OCI-LY1 (cell line): ENCODE measurements around the gene SMYD3.

Experiments used
- H2AFZ ChIP-seq: fragments of 200-600 bp; sonication (generic), shearing (Covaris generic); 2 replicates; pipeline ENCODE4 v1.6.0; 2014; ENCODE audit warnings: antibody characterized with exemption, mild to moderate bottlenecking, low read length
- H3F3A ChIP-seq: fragments of 200-600 bp; sonication (generic), shearing (Covaris generic); 2 replicates; pipeline ENCODE4 v1.6.0; 2014; ENCODE audit warnings: mild to moderate bottlenecking, antibody characterized with exemption, low read length, moderate library complexity; ENCODE audit not compliant: insufficient read depth
- H3K27ac ChIP-seq: fragments of 200-600 bp; sonication (generic); 2 replicates; pipeline ENCODE4 v1.5.1; 2014; ENCODE audit warnings: low read length, mixed run types, mild to moderate bottlenecking, low read depth; ENCODE audit not compliant: poor library complexity, severe bottlenecking
- H3K27me3 ChIP-seq: fragments of 200-600 bp; sonication (generic); 2 replicates; pipeline ENCODE4 v1.6.0; 2014; ENCODE audit warnings: antibody characterized with exemption, mild to moderate bottlenecking, low read length, moderate library complexity; ENCODE audit not compliant: insufficient read depth
- H3K36me3 ChIP-seq: fragments of 200-600 bp; sonication (generic); 2 replicates; pipeline ENCODE4 v1.6.1; 2014; ENCODE audit warnings: mild to moderate bottlenecking, antibody characterized with exemption, low read length, moderate library complexity, mixed read lengths; ENCODE audit not compliant: insufficient read depth
- H3K4me1 ChIP-seq: fragments of 200-600 bp; sonication (generic); 2 replicates; pipeline ENCODE4 v1.5.1; 2014; ENCODE audit warnings: mild to moderate bottlenecking, low read length, moderate library complexity; ENCODE audit not compliant: insufficient read depth, severe bottlenecking
- H3K4me2 ChIP-seq: fragments of 200-600 bp; sonication (generic), shearing (Covaris generic); 2 replicates; pipeline ENCODE4 v1.6.1; 2014; ENCODE audit warnings: low read length
- H3K4me3 ChIP-seq: fragments of 200-600 bp; sonication (generic); 2 replicates; pipeline ENCODE4 v1.5.1; 2014; ENCODE audit warnings: low read length, low read depth, mild to moderate bottlenecking, mixed read lengths; ENCODE audit not compliant: poor library complexity, severe bottlenecking
- H3K79me2 ChIP-seq: fragments of 200-600 bp; shearing (Covaris generic); 2 replicates; pipeline ENCODE4 v1.6.1; 2016; ENCODE audit warnings: mixed run types, low read length, mixed read lengths; ENCODE audit not compliant: insufficient read depth
- H3K9ac ChIP-seq: fragments of 200-600 bp; sonication (generic), shearing (Covaris generic); 2 replicates; pipeline ENCODE4 v1.6.1; 2014; ENCODE audit warnings: mild to moderate bottlenecking, low read length, mixed read lengths
- H3K9me2 ChIP-seq: fragments of 200-600 bp; sonication (generic), shearing (Covaris generic); 2 replicates; pipeline ENCODE4 v1.6.1; 2014; ENCODE audit warnings: low read depth, mild to moderate bottlenecking, low read length, mixed read lengths
- H3K9me3 ChIP-seq: fragments of 200-600 bp; shearing (Covaris generic); 2 replicates; pipeline ENCODE4 v1.6.1; 2014; ENCODE audit warnings: low read length, mixed read lengths
- H4K20me1 ChIP-seq: fragments of 200-600 bp; sonication (generic), shearing (Covaris generic); 2 replicates; pipeline ENCODE4 v1.6.0; 2016; ENCODE audit warnings: mild to moderate bottlenecking, low read length; ENCODE audit not compliant: insufficient read depth
- CTCF ChIP-seq: fragments of 200-600 bp; sonication (generic), shearing (Covaris generic); IDR thresholded peaks from 2 replicates; pipeline ENCODE4 v1.5.1; 2017; ENCODE audit warnings: mild to moderate bottlenecking, antibody characterized with exemption, low read length, moderate library complexity, mixed read lengths
- EZH2 ChIP-seq: fragments of 200-600 bp; sonication (generic), shearing (Covaris generic); IDR thresholded peaks from 2 replicates; pipeline ENCODE4 v1.8.0; 2017; ENCODE audit warnings: borderline replicate concordance, mixed run types, mild to moderate bottlenecking, antibody characterized with exemption, low read length, moderate library complexity, mixed read lengths

SMYD3 gene

GRCh38 chr1:246512635-246513034 is 5.6 kb upstream of the SMYD3 start:
- Histone ChIP-seq H3K36me3 (no peaks in the 10 kb centered on the region), H3K4me1 (peaks cover 3% of the 10 kb centered on the region), H3K4me3 (no peak overlapping the region), H3K4me2 (no peak overlapping the region), H2AFZ (no peak overlapping the region), H3K9me2 (no peaks in the 10 kb centered on the region), H3K9me3 (peaks cover 18% of the 10 kb centered on the region), H3K9ac (no peak overlapping the region), H3K27ac (no peak overlapping the region), H4K20me1 (no peaks in the 10 kb centered on the region), H3F3A (no peaks in the 10 kb centered on the region), H3K79me2 (no peaks in the 10 kb centered on the region), H3K27me3 (no peaks in the 10 kb centered on the region)
- TF ChIP-seq EZH2: no peak
- no peak for TF ChIP-seq CTCF

GRCh38 chr1:246512230-246512629 is 5.2 kb upstream of the SMYD3 start:
- Histone ChIP-seq H4K20me1 (no peaks in the 10 kb centered on the region), H3K9me3 (peaks cover 16% of the 10 kb centered on the region), H3K36me3 (no peaks in the 10 kb centered on the region), H2AFZ (no peak overlapping the region), H3K79me2 (no peaks in the 10 kb centered on the region), H3K4me2 (no peak overlapping the region), H3K4me1 (peaks cover 7% of the 10 kb centered on the region), H3K27ac (no peak overlapping the region), H3K4me3 (no peak overlapping the region), H3K27me3 (no peaks in the 10 kb centered on the region), H3K9ac (no peak overlapping the region), H3F3A (no peaks in the 10 kb centered on the region), H3K9me2 (no peaks in the 10 kb centered on the region)
- TF ChIP-seq EZH2: no peak
- no peak for TF ChIP-seq CTCF

GRCh38 chr1:246511203-246511602 is 4.1 kb upstream of the SMYD3 start:
- Histone ChIP-seq H3K4me3 (no peak overlapping the region), H2AFZ (no peak overlapping the region), H3K9me3 (peaks cover 16% of the 10 kb centered on the region), H3K9ac (no peak overlapping the region), H3K36me3 (no peaks in the 10 kb centered on the region), H3K27me3 (no peaks in the 10 kb centered on the region), H3K79me2 (peaks cover 4% of the 10 kb centered on the region; the same call in 1 of the 2 replicates), H4K20me1 (no peaks in the 10 kb centered on the region), H3K4me1 (peaks cover 8% of the 10 kb centered on the region), H3K27ac (no peak overlapping the region), H3F3A (no peaks in the 10 kb centered on the region), H3K9me2 (no peaks in the 10 kb centered on the region), H3K4me2 (no peak overlapping the region)
- TF ChIP-seq EZH2: no peak
- TF ChIP-seq CTCF: no peak
